ENCODE data around the gene DHDDS.
"Not testable (repeated sequence)": the region's sequence is repeated elsewhere in the genome, so short reads cannot be mapped to it uniquely, and the experiment has no call there.

The DHDDS gene

GRCh38 chr1:26477446-26478152, 45.5 kb downstream of the DHDDS start:
- H3K4me3 Mint-ChIP-seq: no peak overlapping the region
- peak overlapping the region; percentile 79 for H3K27ac Mint-ChIP-seq
- H3K9me3 Mint-ChIP-seq (ENCODE audit: low read depth): no peaks in the 10 kb centered on the region
- H3K4me1 Mint-ChIP-seq (ENCODE audit: low read depth): peaks cover 41% of the 10 kb centered on the region
- peaks cover 14% of the 10 kb centered on the region for H3K36me3 Mint-ChIP-seq
- H3K27me3 Mint-ChIP-seq: no peaks in the 10 kb centered on the region

GRCh38 chr1:26478159-26478558, 46.0 kb downstream of the DHDDS start:
- H3K36me3 Mint-ChIP-seq: peaks cover 13% of the 10 kb centered on the region
- no peak overlapping the region for H3K4me3 Mint-ChIP-seq
- peaks cover 45% of the 10 kb centered on the region for H3K4me1 Mint-ChIP-seq (ENCODE audit: low read depth)
- H3K27me3 Mint-ChIP-seq: no peaks in the 10 kb centered on the region
- H3K9me3 Mint-ChIP-seq (ENCODE audit: low read depth): no peaks in the 10 kb centered on the region
- no peak overlapping the region for H3K27ac Mint-ChIP-seq

GRCh38 chr1:26478988-26479387, 46.9 kb downstream of the DHDDS start:
- H3K27me3 Mint-ChIP-seq: no peaks in the 10 kb centered on the region
- peaks cover 8% of the 10 kb centered on the region for H3K36me3 Mint-ChIP-seq
- H3K4me3 Mint-ChIP-seq: no peak overlapping the region
- H3K4me1 Mint-ChIP-seq (ENCODE audit: low read depth): peaks cover 41% of the 10 kb centered on the region
- H3K9me3 Mint-ChIP-seq (ENCODE audit: low read depth): no peaks in the 10 kb centered on the region
- H3K27ac Mint-ChIP-seq: peak overlapping the region; percentile 84

- Mint-ChIP-seq H3K4me1 (ENCODE audit: low read depth) (peaks cover 17% of the 10 kb centered on the region), H3K27me3 (no peaks in the 10 kb centered on the region), H3K27ac (peak overlapping the region; percentile 62), H3K9me3 (ENCODE audit: low read depth) (no peaks in the 10 kb centered on the region), H3K4me3 (no peak overlapping the region), H3K36me3 (peaks cover 3% of the 10 kb centered on the region)
Measured at GRCh38 chr1:26482921-26483320, 50.8 kb downstream of the DHDDS start.

- H3K27ac Mint-ChIP-seq: peak overlapping the region; percentile 81
- H3K9me3 Mint-ChIP-seq (ENCODE audit: low read depth): no peaks in the 10 kb centered on the region
- H3K4me3 Mint-ChIP-seq: no peak overlapping the region
- H3K4me1 Mint-ChIP-seq (ENCODE audit: low read depth): peaks cover 13% of the 10 kb centered on the region
- peaks cover under 1% of the 10 kb centered on the region for H3K36me3 Mint-ChIP-seq
- H3K27me3 Mint-ChIP-seq: no peaks in the 10 kb centered on the region
Measured at GRCh38 chr1:26483980-26484379, 51.9 kb downstream of the DHDDS start.

- Mint-ChIP-seq H3K27me3 (no peaks in the 10 kb centered on the region), H3K27ac (no peak overlapping the region)
Measured at GRCh38 chr1:26490155-26490554, 58.0 kb downstream of the DHDDS start.

GRCh38 chr1:26493267-26493666, 61.1 kb downstream of the DHDDS start:
- no peaks in the 10 kb centered on the region for H3K9me3 Mint-ChIP-seq (ENCODE audit: low read depth)
- no peak overlapping the region for H3K27ac Mint-ChIP-seq
- no peaks in the 10 kb centered on the region for H3K27me3 Mint-ChIP-seq
- H3K36me3 Mint-ChIP-seq: no peaks in the 10 kb centered on the region
- H3K4me1 Mint-ChIP-seq (ENCODE audit: low read depth): peaks cover 2% of the 10 kb centered on the region
- no peak overlapping the region for H3K4me3 Mint-ChIP-seq

More at GRCh38 chr1:26490155-26490554, 58.0 kb downstream of the DHDDS start:
- H3K36me3 Mint-ChIP-seq: no peaks in the 10 kb centered on the region
- no peaks in the 10 kb centered on the region for H3K4me1 Mint-ChIP-seq (ENCODE audit: low read depth)
- H3K4me3 Mint-ChIP-seq: no peak overlapping the region
- no peaks in the 10 kb centered on the region for H3K9me3 Mint-ChIP-seq (ENCODE audit: low read depth)

GRCh38 chr1:26493938-26494337, 61.8 kb downstream of the DHDDS start:
- H3K27ac Mint-ChIP-seq: no peak overlapping the region
- H3K4me3 Mint-ChIP-seq: no peak overlapping the region
- no peaks in the 10 kb centered on the region for H3K36me3 Mint-ChIP-seq
- H3K9me3 Mint-ChIP-seq (ENCODE audit: low read depth): no peaks in the 10 kb centered on the region
- H3K4me1 Mint-ChIP-seq (ENCODE audit: low read depth): peaks cover 4% of the 10 kb centered on the region
- H3K27me3 Mint-ChIP-seq: no peaks in the 10 kb centered on the region

- H3K27ac Mint-ChIP-seq: peak overlapping the region; percentile 34
- H3K36me3 Mint-ChIP-seq: no peaks in the 10 kb centered on the region
Measured at GRCh38 chr1:26496861-26497260, 64.7 kb downstream of the DHDDS start.

GRCh38 chr1:26498894-26499293, 66.8 kb downstream of the DHDDS start:
- Mint-ChIP-seq H3K27ac (peak overlapping the region; percentile 83), H3K9me3 (ENCODE audit: low read depth) (no peaks in the 10 kb centered on the region), H3K4me3 (peak overlapping the region; percentile 66), H3K4me1 (ENCODE audit: low read depth) (peaks cover 11% of the 10 kb centered on the region), H3K36me3 (no peaks in the 10 kb centered on the region), H3K27me3 (no peaks in the 10 kb centered on the region)

More at GRCh38 chr1:26496861-26497260, 64.7 kb downstream of the DHDDS start:
- Mint-ChIP-seq H3K9me3 (ENCODE audit: low read depth) (no peaks in the 10 kb centered on the region), H3K27me3 (no peaks in the 10 kb centered on the region), H3K4me3 (no peak overlapping the region), H3K4me1 (ENCODE audit: low read depth) (peaks cover 9% of the 10 kb centered on the region)

GRCh38 chr1:26500488-26501175, 68.5 kb downstream of the DHDDS start:
- no peaks in the 10 kb centered on the region for H3K9me3 Mint-ChIP-seq (ENCODE audit: low read depth)
- H3K4me1 Mint-ChIP-seq (ENCODE audit: low read depth): peaks cover 11% of the 10 kb centered on the region
- H3K27me3 Mint-ChIP-seq: no peaks in the 10 kb centered on the region
- H3K36me3 Mint-ChIP-seq: no peaks in the 10 kb centered on the region
- peak overlapping the region; percentile 85 for H3K4me3 Mint-ChIP-seq
- peak overlapping the region; percentile 90 for H3K27ac Mint-ChIP-seq

- not testable (repeated sequence) for H3K9me3 Mint-ChIP-seq (ENCODE audit: low read depth); H3K27me3 Mint-ChIP-seq
Measured at GRCh38 chr1:26510711-26511110, 78.6 kb downstream of the DHDDS start.

GRCh38 chr1:26515836-26516235, 83.7 kb downstream of the DHDDS start:
- H3K9me3 Mint-ChIP-seq (ENCODE audit: low read depth); H3K27me3 Mint-ChIP-seq; H3K4me1 Mint-ChIP-seq (ENCODE audit: low read depth); H3K4me3 Mint-ChIP-seq; H3K27ac Mint-ChIP-seq; H3K36me3 Mint-ChIP-seq: not testable (repeated sequence)

More at GRCh38 chr1:26510711-26511110, 78.6 kb downstream of the DHDDS start:
- not testable (repeated sequence) for H3K36me3 Mint-ChIP-seq; H3K4me3 Mint-ChIP-seq; H3K4me1 Mint-ChIP-seq (ENCODE audit: low read depth); H3K27ac Mint-ChIP-seq

- no peak overlapping the region for H3K27ac Mint-ChIP-seq
- H3K9me3 Mint-ChIP-seq (ENCODE audit: low read depth): no peaks in the 10 kb centered on the region
- no peak overlapping the region for H3K4me3 Mint-ChIP-seq
- H3K27me3 Mint-ChIP-seq: no peaks in the 10 kb centered on the region
- H3K36me3 Mint-ChIP-seq: no peaks in the 10 kb centered on the region
- H3K4me1 Mint-ChIP-seq (ENCODE audit: low read depth): no peaks in the 10 kb centered on the region
Measured at GRCh38 chr1:26516987-26517765, 85.1 kb downstream of the DHDDS start.

GRCh38 chr1:26517766-26518049, 85.6 kb downstream of the DHDDS start:
- H3K9me3 Mint-ChIP-seq (ENCODE audit: low read depth): no peaks in the 10 kb centered on the region

More at GRCh38 chr1:26517766-26518049, 85.6 kb downstream of the DHDDS start:
- no peak overlapping the region for H3K4me3 Mint-ChIP-seq
- no peaks in the 10 kb centered on the region for H3K4me1 Mint-ChIP-seq (ENCODE audit: low read depth)
- no peaks in the 10 kb centered on the region for H3K27me3 Mint-ChIP-seq
- no peak overlapping the region for H3K27ac Mint-ChIP-seq
- no peaks in the 10 kb centered on the region for H3K36me3 Mint-ChIP-seq
